ENCODE measurements around the gene ZAP70.
A peak's percentile ranks its signal among the peaks of the same experiment; 100 is the strongest.

The ZAP70 gene

GRCh38 chr2:97747716-97748115 lies 34.3 kb downstream of the ZAP70 start:
- no peak for DNase-seq (ENCODE audit: low read depth in 1 of 2, low spot score in 1 of 2)

DNA sequence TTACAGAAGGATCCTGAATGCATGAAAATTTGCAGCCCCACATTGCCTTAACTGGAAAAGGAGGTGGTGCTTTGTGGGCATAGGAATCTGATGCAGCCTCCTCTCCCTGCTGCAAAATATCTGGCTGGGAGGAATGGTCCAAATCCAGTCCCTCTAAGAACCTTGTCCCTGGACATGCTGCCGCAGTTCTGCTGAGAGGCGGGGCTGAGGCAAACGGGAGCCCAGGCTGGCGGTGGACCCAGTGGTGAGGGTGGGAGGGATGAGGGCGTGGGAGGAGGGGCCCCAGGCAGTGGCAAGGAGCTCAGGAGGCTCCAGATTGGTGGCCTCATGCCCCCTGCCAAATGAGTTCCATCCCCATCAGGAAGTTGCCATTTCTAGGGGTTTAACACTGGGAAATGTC lies 36.2 kb downstream of the ZAP70 start:
- no peak for DNase-seq (ENCODE audit: low read depth in 1 of 2, low spot score in 1 of 2)

- no peak for DNase-seq (ENCODE audit: low read depth in 1 of 2, low spot score in 1 of 2)
Measured at GRCh38 chr2:97750017-97750416, 36.6 kb downstream of the ZAP70 start.

DNA sequence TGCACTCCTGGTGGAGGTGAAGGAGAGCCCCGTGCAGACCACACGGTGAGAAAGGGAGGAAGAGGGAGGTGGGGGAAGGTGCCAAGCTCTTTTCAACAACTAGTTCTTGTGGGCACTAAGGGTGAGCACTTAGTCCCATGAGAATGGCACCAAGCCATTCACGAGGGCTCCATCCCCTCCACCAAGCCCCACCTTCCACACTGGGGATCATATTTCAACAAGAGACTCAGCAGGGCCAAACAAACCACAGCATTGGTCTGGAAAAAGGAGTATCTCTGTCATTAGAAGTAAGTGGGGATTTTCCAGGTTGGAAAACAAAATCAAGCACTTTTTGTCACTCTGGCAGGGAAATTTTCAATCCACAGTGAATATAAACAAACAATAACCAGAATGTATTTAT lies 38.4 kb downstream of the ZAP70 start:
- no peak for DNase-seq (ENCODE audit: low read depth in 1 of 2, low spot score in 1 of 2)

DNA sequence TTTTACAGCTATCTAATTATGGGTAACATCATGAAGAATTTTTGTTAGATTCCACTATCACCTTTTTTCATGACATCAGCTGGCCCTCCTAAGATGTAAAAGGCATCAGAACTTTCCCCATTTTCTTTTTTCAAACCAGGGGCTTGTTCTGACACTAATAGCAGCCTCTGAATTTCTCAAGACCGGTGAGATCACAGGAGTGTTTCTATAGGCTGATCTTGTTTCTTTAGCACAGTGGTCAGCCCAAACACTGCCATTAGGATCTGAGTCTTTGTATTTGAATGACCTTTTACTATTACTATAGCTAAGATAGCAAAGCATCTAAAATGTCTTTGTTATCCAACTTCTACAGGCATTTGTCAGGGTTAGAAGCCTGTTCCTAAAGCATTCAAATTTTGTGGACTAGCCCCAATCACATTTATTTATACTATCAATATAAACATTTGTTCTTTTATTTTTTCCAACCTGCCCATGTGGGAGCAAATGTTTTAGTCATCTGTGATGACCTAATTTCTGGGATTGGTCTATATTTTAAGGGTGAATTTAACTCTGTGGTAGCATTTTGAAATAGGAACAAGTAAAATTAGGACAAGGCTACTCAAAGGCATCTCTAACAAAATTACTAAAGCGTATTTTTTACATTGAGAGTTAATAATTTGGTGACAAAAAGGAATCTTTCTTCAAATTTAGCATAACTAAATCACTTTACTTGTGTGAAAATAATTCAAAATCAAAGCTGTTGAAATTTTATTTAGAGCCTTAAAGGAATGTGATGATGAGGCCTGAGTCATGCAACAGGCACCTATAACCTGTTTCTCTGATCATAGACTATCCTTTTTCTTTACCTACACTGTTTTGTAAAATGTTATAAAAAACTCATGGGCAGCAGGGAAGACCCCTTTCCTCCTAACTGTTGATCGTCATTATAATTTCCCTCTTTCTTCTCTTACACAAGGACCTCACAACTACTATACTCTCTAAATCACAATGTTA lies 39.3 kb downstream of the ZAP70 start:
- DNase-seq (ENCODE audit: low read depth in 1 of 2, low spot score in 1 of 2) = no peak

DNA sequence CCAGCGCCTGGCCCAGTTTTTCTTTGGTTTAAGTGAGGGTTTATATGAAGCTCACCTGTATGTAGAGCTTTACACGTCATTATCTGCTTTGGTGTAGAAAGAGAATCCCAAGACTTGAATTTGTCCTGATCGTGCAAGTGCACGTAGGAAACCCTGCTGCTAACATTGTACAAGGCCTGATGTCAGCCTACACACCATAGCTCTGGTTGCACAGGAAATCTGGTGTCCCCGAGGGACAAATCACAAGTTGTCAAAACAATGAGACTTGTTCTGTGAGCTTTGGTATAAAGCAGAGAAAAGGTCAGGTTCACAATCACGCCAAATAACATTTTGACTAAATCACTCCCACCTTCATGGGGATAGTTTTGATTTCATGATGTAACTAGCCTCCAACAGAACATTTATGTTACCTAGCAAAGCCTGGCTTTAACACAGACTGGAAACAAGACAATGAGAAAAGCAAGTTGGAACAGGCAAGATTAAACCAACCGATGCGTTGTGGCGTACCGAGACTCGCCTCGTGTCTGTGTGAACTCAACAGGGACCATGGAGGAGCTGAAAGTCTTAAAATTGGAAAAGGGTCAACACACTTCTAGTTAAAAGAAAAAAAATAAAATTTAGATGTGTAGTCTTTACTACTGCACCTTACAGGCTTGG lies 41.4 kb downstream of the ZAP70 start:
- DNase-seq (ENCODE audit: low read depth in 1 of 2, low spot score in 1 of 2) = no peak

DNA sequence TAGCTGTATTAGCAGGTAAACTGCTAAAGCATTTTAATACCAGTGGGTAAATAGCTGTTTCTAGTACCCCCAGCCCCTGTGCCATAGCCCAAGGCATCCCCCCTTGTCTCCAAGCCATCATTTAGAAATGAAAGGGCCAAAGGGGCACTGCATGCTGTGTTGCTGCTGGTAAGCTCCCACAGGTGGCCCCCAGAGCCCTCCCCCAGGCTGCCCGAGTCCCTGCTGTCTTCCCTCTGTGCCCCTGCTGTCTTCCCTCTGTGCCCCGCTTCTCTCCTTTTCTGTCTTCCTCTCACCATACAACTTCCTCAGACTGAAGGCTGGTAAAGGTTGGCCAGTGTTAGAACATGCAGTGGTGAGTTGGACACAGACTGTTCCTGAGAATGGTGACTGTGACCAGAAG lies 42.1 kb downstream of the ZAP70 start:
- no peak for DNase-seq (ENCODE audit: low read depth in 1 of 2, low spot score in 1 of 2)

DNA sequence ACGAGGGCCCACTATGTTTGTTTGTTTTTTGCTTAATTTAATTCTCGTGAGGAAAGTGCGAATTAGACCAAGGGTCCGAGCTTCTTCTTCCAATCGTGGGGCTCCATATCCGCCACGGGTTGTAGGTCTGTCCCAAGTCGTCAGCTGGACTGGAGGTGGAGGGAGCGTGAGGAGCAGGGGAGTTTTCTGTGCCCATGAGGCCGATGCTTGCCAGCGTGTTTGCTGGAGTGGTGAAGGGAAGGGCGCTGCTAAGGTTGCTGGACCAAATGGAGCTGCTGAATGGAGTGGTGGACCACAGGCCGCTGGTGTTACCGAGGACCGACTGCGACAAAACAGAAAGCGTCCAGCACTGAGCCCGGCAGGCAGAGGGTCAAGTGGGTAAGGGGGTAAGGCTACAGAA lies 43.7 kb downstream of the ZAP70 start:
- no peak for DNase-seq (ENCODE audit: low read depth in 1 of 2, low spot score in 1 of 2)

DNA sequence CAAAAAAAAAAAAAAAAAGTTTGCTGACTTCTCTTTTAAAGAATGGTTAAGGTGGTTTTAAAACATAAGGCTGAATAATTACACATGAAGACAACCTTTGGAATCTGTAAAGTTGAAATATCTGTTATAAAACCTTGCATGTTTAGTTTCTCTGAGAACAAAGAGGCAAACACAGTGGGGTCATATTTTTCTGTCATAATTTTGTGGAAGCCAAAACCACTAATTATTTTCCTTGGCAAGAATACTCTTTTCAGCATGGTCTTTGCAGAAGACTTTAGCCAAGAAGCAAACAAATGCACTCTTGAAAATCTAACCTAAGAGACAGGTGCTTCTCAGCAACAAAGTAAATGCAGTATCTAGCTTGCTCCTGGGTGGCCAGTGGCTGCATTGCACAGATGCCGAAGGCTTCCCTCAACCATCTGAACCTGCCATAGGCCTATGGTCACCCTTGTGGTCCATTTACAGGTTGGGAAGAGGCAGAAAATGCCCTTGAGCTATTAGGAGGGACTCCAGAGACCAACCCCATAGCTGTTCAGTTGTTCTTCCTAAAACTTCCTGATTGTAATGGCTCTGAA lies 44.8 kb downstream of the ZAP70 start:
- no peak for DNase-seq (ENCODE audit: low read depth in 1 of 2, low spot score in 1 of 2)

GRCh38 chr2:97759727-97760407 lies 46.5 kb downstream of the ZAP70 start:
- DNase-seq (ENCODE audit: low read depth in 1 of 2, low spot score in 1 of 2) = no peak

- no peak for DNase-seq (ENCODE audit: low read depth in 1 of 2, low spot score in 1 of 2)
Measured at GRCh38 chr2:97760480-97761049, 47.2 kb downstream of the ZAP70 start.

- DNase-seq (ENCODE audit: low read depth in 1 of 2, low spot score in 1 of 2) = peak in 1 of 2 donors; percentile 31
Measured at GRCh38 chr2:97761192-97761591, 47.8 kb downstream of the ZAP70 start.

GRCh38 chr2:97763176-97763845 lies 49.9 kb downstream of the ZAP70 start:
- no peak for DNase-seq (ENCODE audit: low read depth in 1 of 2, low spot score in 1 of 2)

DNA sequence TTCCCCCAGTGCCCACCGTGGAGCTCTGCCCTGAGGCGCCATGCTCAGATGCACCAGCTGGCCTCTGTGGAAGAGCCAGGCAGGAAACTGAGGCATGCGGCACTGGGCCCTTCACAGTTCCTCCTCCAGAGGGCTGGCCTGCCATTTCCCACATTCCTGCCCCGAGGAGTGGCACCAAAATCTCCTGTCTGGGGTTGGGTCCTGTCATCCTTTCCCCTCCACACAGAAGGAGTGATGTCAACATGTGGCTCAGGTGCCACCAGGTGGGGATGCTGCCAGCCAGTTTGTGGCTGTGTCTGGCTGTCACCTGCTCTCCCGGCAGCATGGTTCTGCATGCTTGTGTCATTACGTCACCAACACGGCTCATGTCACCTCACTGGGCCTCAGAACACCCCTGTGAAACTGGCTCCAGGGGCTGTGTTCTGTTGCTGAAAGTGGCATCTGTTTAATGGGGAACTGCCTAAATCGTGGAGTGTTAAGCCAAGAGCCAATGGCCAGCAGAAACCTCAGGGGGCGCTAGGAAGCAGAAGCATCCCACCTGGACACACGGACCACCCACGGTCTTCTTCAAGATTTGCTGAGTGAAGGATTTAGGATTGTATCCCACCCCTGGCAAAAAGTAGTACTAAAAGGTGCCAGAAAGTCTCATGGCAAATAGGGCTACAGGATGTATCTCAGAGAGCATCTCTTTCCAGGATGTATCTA lies 51.3 kb downstream of the ZAP70 start:
- DNase-seq (ENCODE audit: low read depth in 1 of 2, low spot score in 1 of 2) = no peak

DNA sequence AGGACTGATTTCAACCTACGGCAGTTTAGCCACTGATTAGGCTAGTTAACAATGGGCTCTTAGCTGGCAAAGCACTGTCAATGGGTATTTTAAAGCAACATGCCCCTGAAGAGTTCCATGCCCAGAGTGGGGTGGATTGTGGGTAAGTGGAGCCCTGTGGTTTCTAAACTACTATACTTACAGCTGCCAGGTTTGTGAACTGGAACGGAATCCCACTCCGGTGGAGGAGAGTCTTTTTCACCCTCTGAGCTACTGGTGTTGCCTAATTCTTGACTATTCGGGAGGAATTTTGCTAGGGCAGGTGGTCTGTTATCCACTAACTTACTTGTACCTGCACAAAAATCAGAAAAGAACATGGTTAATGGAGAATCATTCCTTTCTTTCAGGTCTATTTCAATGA lies 52.6 kb downstream of the ZAP70 start:
- DNase-seq (ENCODE audit: low read depth in 1 of 2, low spot score in 1 of 2) = no peak

GRCh38 chr2:97766567-97766966 lies 53.2 kb downstream of the ZAP70 start:
- DNase-seq (ENCODE audit: low read depth in 1 of 2, low spot score in 1 of 2) = no peak

DNA sequence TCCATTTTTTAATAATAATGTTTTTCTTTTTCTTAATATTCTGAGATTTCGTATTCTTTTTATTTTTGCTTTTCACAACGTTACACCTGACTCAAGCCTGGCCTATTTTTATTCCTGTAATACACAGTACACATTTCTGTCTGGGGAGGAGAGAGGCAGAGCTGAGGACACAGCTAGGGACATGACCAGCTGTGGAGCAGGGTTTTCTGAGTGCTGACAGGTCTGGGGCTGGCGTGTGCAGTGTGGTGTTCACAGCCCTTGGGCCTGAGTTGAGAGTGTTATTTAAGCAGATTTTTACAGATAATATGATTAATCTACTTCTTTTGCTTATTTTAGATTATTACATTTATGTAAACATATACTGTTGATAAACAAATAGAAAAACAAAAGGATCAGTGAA lies 55.9 kb downstream of the ZAP70 start:
- DNase-seq (ENCODE audit: low read depth in 1 of 2, low spot score in 1 of 2) = no peak

DNA sequence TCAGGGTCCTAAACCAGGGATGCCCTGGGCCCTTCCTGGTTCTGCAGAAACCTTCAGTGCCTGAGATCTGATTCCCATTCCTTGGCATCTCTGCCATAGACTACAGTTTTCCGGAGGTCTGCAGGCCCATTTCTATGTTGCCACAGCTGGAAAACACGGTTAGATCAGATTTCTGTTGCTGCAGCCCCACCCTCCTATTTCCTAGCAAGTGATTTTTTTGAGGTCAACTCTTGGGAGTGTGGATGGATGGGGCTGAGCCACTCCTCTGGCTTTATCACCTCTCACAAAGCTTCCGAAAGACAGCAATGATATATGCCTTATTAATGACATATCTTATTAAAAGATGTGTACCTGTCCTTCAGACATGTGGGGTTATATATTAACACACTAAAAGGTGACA lies 56.3 kb downstream of the ZAP70 start:
- no peak for DNase-seq (ENCODE audit: low read depth in 1 of 2, low spot score in 1 of 2)

DNA sequence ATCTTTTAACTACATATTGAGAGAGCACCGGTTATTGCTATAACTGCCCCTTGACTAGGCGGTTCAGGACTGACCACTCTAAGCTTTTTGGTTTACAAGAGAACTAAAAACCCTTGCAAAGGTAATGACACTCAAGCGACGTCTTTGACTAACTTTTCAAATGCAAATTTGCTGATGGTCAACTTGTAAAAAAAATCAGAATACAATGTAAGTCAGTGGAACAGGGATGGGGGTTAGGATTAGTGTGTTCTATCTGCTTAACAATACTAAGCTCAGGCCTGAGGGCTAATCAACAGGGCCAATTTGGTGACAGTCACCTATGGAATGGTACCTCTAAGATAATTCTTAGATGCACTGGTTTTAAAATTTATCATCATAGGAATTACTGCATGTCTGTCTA lies 57.1 kb downstream of the ZAP70 start:
- DNase-seq (ENCODE audit: low read depth in 1 of 2, low spot score in 1 of 2) = no peak

DNA sequence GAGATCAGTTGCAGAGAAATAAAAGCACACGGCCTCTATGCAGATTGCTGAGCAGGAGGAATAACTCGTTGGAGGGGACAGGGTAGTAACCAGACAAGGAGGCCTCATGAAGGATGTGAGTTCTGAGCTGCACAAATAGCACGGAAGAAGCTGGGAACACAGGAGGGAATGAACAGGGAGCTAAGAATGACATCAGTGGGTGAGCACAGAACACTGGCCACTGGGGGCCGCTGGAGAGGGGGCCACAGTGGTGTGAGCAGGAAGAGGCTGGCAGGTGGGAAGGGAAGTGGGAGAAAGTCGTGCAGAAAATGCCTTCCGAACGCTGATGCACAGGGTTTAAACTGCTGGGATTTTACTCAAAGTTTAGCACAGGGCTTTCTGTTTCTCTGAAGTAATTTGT lies 61.0 kb downstream of the ZAP70 start:
- DNase-seq (ENCODE audit: low read depth in 1 of 2, low spot score in 1 of 2) = no peak

Data from activated CD4-positive, alpha-beta T cell treated with anti-CD3 and anti-CD28 coated beads, Interleukin-2, amount 50 U/mL, for 24 hours (primary cell).